Measurements from ENCODE around the gene SERPINE2. TPM values are rescaled to one million over a fixed set of nuclear protein-coding genes. Genes with fewer than 3 reads are reported as not detected.
A peak's percentile ranks its signal among the peaks of the same experiment; 100 is the strongest.

The SERPINE2 gene
- total RNA-seq, 1 experiment from 2014 or later: 231 TPM

DNA sequence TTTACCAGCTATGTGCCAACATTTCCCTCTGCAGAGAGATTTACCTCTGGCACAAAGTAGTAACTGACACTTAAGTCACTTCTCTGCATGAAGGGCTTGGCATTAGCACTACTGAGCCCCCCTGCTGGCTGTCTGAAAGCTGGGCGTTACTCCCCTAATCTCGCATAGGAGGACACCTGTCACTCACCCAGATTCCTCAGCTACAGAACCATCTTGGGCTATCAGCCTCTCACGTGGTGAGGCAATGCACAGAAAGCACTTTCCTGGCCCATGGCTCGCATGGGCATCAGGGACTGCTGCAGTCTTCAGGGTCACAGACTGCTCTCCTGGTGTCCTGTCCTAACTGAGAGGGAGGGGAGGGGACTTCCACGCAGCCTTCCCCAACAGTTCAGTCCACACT, 12.0 kb downstream of the SERPINE2 start:
- ChIA-PET POLR2A (no interaction called here), CTCF (interaction anchor here (0.5 to 2.3 kb wide), 3 partner anchors 10 to 337 kb away, joined by 3 to 6 read pairs (median 3); no protein-coding TSS in a partner anchor)
- TF ChIP-seq, protein P1, sequence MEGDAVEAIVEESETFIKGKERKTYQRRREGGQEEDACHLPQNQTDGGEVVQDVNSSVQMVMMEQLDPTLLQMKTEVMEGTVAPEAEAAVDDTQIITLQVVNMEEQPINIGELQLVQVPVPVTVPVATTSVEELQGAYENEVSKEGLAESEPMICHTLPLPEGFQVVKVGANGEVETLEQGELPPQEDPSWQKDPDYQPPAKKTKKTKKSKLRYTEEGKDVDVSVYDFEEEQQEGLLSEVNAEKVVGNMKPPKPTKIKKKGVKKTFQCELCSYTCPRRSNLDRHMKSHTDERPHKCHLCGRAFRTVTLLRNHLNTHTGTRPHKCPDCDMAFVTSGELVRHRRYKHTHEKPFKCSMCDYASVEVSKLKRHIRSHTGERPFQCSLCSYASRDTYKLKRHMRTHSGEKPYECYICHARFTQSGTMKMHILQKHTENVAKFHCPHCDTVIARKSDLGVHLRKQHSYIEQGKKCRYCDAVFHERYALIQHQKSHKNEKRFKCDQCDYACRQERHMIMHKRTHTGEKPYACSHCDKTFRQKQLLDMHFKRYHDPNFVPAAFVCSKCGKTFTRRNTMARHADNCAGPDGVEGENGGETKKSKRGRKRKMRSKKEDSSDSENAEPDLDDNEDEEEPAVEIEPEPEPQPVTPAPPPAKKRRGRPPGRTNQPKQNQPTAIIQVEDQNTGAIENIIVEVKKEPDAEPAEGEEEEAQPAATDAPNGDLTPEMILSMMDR (IDR thresholded peaks at IDR 0.05; ENCODE audit: unreplicated experiment): no peak
- Mint-ChIP-seq H3K4me1 (ENCODE audit: insufficient read depth, unreplicated experiment) (peaks cover 9% of the 10 kb centered on the region), H3K27ac (ENCODE audit: low read depth, unreplicated experiment) (no peak overlapping the region), H3K4me3 (ENCODE audit: unreplicated experiment) (no peak overlapping the region), H3K9me3 (ENCODE audit: unreplicated experiment) (no peaks in the 10 kb centered on the region), H3K27me3 (ENCODE audit: insufficient read depth, unreplicated experiment) (no peaks in the 10 kb centered on the region), H3K36me3 (ENCODE audit: insufficient read depth, unreplicated experiment) (no peaks in the 10 kb centered on the region)
- DNase-seq (ENCODE audit: unreplicated experiment): no peak
- intact Hi-C loops (cut with micrococcal nuclease): no loop called here
- no TSS peak for BruUV-seq (replicated peaks)

DNA sequence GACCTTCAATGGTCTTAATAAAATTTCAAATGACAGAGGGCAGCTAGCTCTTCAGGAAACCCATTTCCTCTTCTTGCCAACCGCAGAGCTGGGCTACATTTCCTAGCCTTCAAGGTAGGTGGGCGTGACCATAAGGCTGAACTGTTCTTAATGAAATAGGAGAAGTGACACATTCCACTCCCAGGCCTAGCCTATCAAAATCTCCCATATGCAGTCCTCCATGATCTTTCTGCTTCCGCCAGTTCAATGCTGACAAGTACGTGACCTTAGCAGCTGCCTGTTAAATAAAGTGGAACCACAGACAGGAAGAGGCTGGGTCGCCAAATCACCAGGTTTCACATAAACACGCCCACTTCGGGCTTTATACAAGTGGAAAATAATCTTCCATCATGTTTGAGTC, 13.2 kb downstream of the SERPINE2 start:
- TF ChIP-seq, protein P1 (IDR thresholded peaks at IDR 0.05; ENCODE audit: unreplicated experiment): no peak
- Mint-ChIP-seq H3K27ac (ENCODE audit: low read depth, unreplicated experiment) (peak overlapping the region; percentile 14), H3K4me1 (ENCODE audit: insufficient read depth, unreplicated experiment) (peaks cover 15% of the 10 kb centered on the region), H3K36me3 (ENCODE audit: insufficient read depth, unreplicated experiment) (peaks cover 4% of the 10 kb centered on the region), H3K27me3 (ENCODE audit: insufficient read depth, unreplicated experiment) (no peaks in the 10 kb centered on the region), H3K4me3 (ENCODE audit: unreplicated experiment) (no peak overlapping the region), H3K9me3 (ENCODE audit: unreplicated experiment) (no peaks in the 10 kb centered on the region)
- DNase-seq (ENCODE audit: unreplicated experiment): no peak
- ChIA-PET POLR2A (interaction anchor here (0.6 kb wide), 2 partner anchors 186 to 573 kb away, joined by 3 read pairs; no protein-coding TSS in a partner anchor), CTCF (interaction anchor here (2.3 kb wide), 1 partner anchor 32 kb away, joined by 6 read pairs; no protein-coding TSS in a partner anchor)
- no TSS peak for BruUV-seq (replicated peaks)
- intact Hi-C loops (cut with micrococcal nuclease): no loop called here

DNA sequence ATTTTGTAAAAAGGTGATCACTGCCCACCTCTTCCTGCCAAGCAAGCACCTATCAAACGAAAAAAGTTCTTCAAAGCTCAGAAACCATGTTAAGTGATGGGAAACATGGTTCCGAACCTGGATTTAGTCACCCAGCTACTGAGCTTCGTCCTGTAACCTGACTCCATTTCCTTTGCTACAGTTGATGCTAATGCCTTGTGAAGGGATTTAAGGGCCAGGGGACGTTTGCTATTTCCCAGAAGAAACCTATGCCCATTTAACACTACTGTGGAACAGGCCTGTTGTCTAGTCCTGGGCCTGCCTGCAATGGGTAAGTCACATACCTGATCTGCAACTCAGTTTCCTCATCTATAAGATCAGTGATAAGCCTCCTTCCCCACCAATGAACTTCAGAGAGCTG, 14.8 kb downstream of the SERPINE2 start:
- Mint-ChIP-seq H3K27me3 (ENCODE audit: insufficient read depth, unreplicated experiment) (no peaks in the 10 kb centered on the region), H3K4me3 (ENCODE audit: unreplicated experiment) (no peak overlapping the region), H3K36me3 (ENCODE audit: insufficient read depth, unreplicated experiment) (peaks cover 4% of the 10 kb centered on the region), H3K4me1 (ENCODE audit: insufficient read depth, unreplicated experiment) (peaks cover 26% of the 10 kb centered on the region), H3K27ac (ENCODE audit: low read depth, unreplicated experiment) (no peak overlapping the region), H3K9me3 (ENCODE audit: unreplicated experiment) (no peaks in the 10 kb centered on the region)
- TF ChIP-seq, protein P1 (IDR thresholded peaks at IDR 0.05; ENCODE audit: unreplicated experiment): no peak
- ChIA-PET POLR2A (interaction anchor here (0.8 kb wide), 1 partner anchor 455 kb away, joined by 3 read pairs; no protein-coding TSS in a partner anchor), CTCF (interaction anchor here (1.1 kb wide), 1 partner anchor 31 kb away, joined by 3 read pairs; no protein-coding TSS in a partner anchor)
- BruUV-seq (replicated peaks): no TSS peak
- intact Hi-C loops (cut with micrococcal nuclease): no loop called here
- DNase-seq (ENCODE audit: unreplicated experiment): no peak

DNA sequence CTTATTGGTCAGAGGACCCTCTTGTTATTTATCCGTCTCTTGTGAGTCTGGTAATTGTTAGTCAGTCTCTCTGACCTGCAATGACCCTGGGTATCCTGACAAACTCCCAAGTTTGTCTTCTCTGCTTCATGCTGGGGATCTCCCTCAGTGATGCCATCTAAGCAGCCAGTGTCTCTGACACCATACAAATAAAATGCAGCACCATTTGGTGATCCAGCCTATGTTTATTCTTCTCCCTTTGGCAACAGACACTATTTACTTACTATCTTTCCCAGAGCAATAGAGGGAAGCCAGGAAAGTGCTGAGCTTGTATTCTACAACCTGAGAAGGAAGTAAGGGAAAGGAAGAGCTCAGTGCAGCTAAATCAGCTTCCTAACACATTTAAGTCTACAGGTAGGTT, 15.9 kb downstream of the SERPINE2 start:
- Mint-ChIP-seq H3K4me3 (ENCODE audit: unreplicated experiment) (no peak overlapping the region), H3K4me1 (ENCODE audit: insufficient read depth, unreplicated experiment) (peaks cover 26% of the 10 kb centered on the region), H3K9me3 (ENCODE audit: unreplicated experiment) (no peaks in the 10 kb centered on the region), H3K36me3 (ENCODE audit: insufficient read depth, unreplicated experiment) (peaks cover 4% of the 10 kb centered on the region), H3K27me3 (ENCODE audit: insufficient read depth, unreplicated experiment) (no peaks in the 10 kb centered on the region), H3K27ac (ENCODE audit: low read depth, unreplicated experiment) (peak overlapping the region; percentile 44)
- DNase-seq (ENCODE audit: unreplicated experiment): peak; percentile 21
- POLR2A ChIA-PET: no interaction called here
- BruUV-seq (replicated peaks): no TSS peak
- intact Hi-C loops (cut with micrococcal nuclease): no loop called here
- TF ChIP-seq, protein P1 (IDR thresholded peaks at IDR 0.05; ENCODE audit: unreplicated experiment): no peak
- CTCF ChIA-PET: no interaction called here
